GM12891 (cell line): Measurements from ENCODE around the gene NBAS.

ENCODE experiments used
- DNase-seq: peaks from one replicate; pipeline ENCODE4 v3.0.0; 2011; ENCODE audit warnings: low spot score; ENCODE audit not compliant: insufficient read length
- FAIRE-seq: peaks from 2 replicates; lab custom pipeline; 2011; peaks lifted over from hg19 to GRCh38; lab: Jason Lieb, UNC
- PAX5 ChIP-seq: IDR thresholded peaks from 2 replicates; pipeline ENCODE4 v1.6.1; 2011; ENCODE audit warnings: low read length, moderate library complexity, mild to moderate bottlenecking; ENCODE audit not compliant: insufficient read depth, severe bottlenecking
- POLR2A ChIP-seq: IDR thresholded peaks from 2 replicates; pipeline ENCODE4 v1.6.1; 2011; ENCODE audit warnings: low read depth, low read length, control low read depth
- POLR2AphosphoS5 ChIP-seq: IDR thresholded peaks from 2 replicates; pipeline ENCODE4 v1.6.1; 2011; ENCODE audit warnings: low read depth, low read length, control low read depth
- POU2F2 ChIP-seq: IDR thresholded peaks from 2 replicates; pipeline ENCODE4 v1.6.1; 2011; ENCODE audit warnings: low read depth, mild to moderate bottlenecking, control low read depth, low read length, moderate library complexity
- SPI1 ChIP-seq: IDR thresholded peaks from 2 replicates; pipeline ENCODE4 v1.6.1; 2011; ENCODE audit warnings: low read depth, low read length, control low read depth
- TAF1 ChIP-seq: IDR thresholded peaks from 2 replicates; pipeline ENCODE4 v1.6.1; 2011; ENCODE audit warnings: low read depth, low read length, control low read depth

NBAS gene

GRCh38 chr2:15593327-15593705, 32.2 kb upstream of the NBAS start:
- no peak for TF ChIP-seq PAX5
- FAIRE-seq: no peak
- no peak for DNase-seq

GRCh38 chr2:15591692-15592463, 30.7 kb upstream of the NBAS start, which contains the start of gene DDX1:
Gene DDX1 (plus strand): TSS chr2:15591868. CDS start chr2:15591934, 66 bp downstream.
- peak; percentile 90 for FAIRE-seq
- DNase-seq: peak; percentile 83
- TF ChIP-seq TAF1 (peak; percentile 94), POU2F2 (peak; percentile 80), POLR2AphosphoS5 (peak; percentile 92), PAX5 (peak; percentile 39), POLR2A (peak; percentile 92), SPI1 (0 out of 2 replicates have a peak, but pooled peaks have one; percentile 3)

GRCh38 chr2:15591373-15591691, 30.2 kb upstream of the NBAS start:
- TF ChIP-seq SPI1: no peak
- no peak for TF ChIP-seq POLR2AphosphoS5
- no peak for TF ChIP-seq PAX5
- TF ChIP-seq TAF1: no peak
- TF ChIP-seq POU2F2: no peak
- no peak; the same call in 1 of the 2 replicates for TF ChIP-seq POLR2A
- DNase-seq (no peak), FAIRE-seq (no peak)

GRCh38 chr2:15588329-15588919, 27.3 kb upstream of the NBAS start:
- FAIRE-seq: no peak
- no peak for DNase-seq
- TF ChIP-seq POU2F2 (no peak), POLR2A (no peak)

- DNase-seq (no peak), FAIRE-seq (no peak)
- no peak for TF ChIP-seq PAX5
- no peak for TF ChIP-seq POLR2AphosphoS5
- TF ChIP-seq POLR2A: no peak
- TF ChIP-seq POU2F2: no peak
- TF ChIP-seq TAF1: no peak
- no peak for TF ChIP-seq SPI1
Observed at GRCh38 chr2:15584767-15585469, 23.8 kb upstream of the NBAS start.

GRCh38 chr2:15584316-15584715, 23.2 kb upstream of the NBAS start:
- FAIRE-seq: no peak
- TF ChIP-seq POLR2A: no peak
- TF ChIP-seq POU2F2: no peak
- no peak for TF ChIP-seq PAX5
- no peak for TF ChIP-seq TAF1
- TF ChIP-seq SPI1: no peak
- no peak for TF ChIP-seq POLR2AphosphoS5
- no peak for DNase-seq

GRCh38 chr2:15583826-15584225, 22.7 kb upstream of the NBAS start:
- FAIRE-seq (no peak), DNase-seq (no peak)
- TF ChIP-seq TAF1: no peak
- TF ChIP-seq PAX5: no peak
- TF ChIP-seq POLR2A: no peak
- TF ChIP-seq POLR2AphosphoS5: no peak
- TF ChIP-seq POU2F2: no peak
- no peak for TF ChIP-seq SPI1

- FAIRE-seq: no peak
- TF ChIP-seq POLR2A (no peak), POU2F2 (no peak), PAX5 (no peak), TAF1 (no peak), SPI1 (no peak), POLR2AphosphoS5 (no peak)
- no peak for DNase-seq
Observed at GRCh38 chr2:15582710-15583357, 21.7 kb upstream of the NBAS start.

- DNase-seq (no peak), FAIRE-seq (no peak)
- TF ChIP-seq POU2F2 (no peak), POLR2A (no peak), POLR2AphosphoS5 (no peak), PAX5 (no peak), TAF1 (no peak), SPI1 (no peak)
Observed at GRCh38 chr2:15580451-15580850, 19.3 kb upstream of the NBAS start.

- DNase-seq (no peak), FAIRE-seq (no peak)
- no peak for TF ChIP-seq POLR2AphosphoS5
- no peak for TF ChIP-seq SPI1
- TF ChIP-seq PAX5: no peak
- TF ChIP-seq TAF1: no peak
- no peak for TF ChIP-seq POLR2A
- TF ChIP-seq POU2F2: no peak
Observed at GRCh38 chr2:15579641-15580040, 18.5 kb upstream of the NBAS start.
